ENCODE measurements around the gene SPRN. TPM values are rescaled to one million over a fixed set of nuclear protein-coding genes. Genes with fewer than 3 reads are reported as not detected.

SPRN gene
- total and polyA plus RNA-seq, 8 donors = 0.18 to 5.2 TPM; not detected in 6

DNA sequence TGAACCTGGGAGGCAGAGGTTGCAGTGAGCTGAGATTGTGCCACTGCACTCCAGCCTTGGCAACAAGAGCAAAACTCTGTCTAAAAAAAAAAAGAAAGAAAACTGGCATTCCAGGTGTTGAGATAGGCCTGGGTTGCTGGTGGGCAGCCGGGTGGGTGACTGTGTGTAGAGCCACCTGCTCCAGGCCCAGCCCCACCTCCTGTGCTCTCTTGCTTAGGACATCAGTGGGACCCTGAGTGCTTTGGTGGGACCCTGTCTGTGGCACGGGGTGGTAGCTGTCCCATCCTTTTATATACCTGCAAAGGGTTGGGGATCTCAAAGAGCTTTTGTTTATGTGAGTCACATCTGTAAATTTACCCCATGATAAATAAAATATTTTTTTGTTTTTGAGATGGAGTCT, 39.2 kb downstream of the SPRN start:
- TF ChIP-seq POLR2A (IDR thresholded peaks at IDR 0.05) (no peak), EP300 (IDR thresholded peaks at IDR 0.05) (no peak), POLR2AphosphoS5 (IDR thresholded peaks at IDR 0.05) (no peak)
- TF ChIP-seq, protein P1, sequence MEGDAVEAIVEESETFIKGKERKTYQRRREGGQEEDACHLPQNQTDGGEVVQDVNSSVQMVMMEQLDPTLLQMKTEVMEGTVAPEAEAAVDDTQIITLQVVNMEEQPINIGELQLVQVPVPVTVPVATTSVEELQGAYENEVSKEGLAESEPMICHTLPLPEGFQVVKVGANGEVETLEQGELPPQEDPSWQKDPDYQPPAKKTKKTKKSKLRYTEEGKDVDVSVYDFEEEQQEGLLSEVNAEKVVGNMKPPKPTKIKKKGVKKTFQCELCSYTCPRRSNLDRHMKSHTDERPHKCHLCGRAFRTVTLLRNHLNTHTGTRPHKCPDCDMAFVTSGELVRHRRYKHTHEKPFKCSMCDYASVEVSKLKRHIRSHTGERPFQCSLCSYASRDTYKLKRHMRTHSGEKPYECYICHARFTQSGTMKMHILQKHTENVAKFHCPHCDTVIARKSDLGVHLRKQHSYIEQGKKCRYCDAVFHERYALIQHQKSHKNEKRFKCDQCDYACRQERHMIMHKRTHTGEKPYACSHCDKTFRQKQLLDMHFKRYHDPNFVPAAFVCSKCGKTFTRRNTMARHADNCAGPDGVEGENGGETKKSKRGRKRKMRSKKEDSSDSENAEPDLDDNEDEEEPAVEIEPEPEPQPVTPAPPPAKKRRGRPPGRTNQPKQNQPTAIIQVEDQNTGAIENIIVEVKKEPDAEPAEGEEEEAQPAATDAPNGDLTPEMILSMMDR (IDR thresholded peaks at IDR 0.05) = no peak
- H3K27me3 ChIP-seq = no peaks in the 10 kb centered on the region
- H3K4me3 ChIP-seq = no peak overlapping the region
- peaks cover 0 to 16% (median 8%) of the 10 kb centered on the region in 4 donors for H3K4me1 ChIP-seq
- peaks cover 0 to 69% (median 47%) of the 10 kb centered on the region in 4 donors for H3K36me3 ChIP-seq
- no peaks in the 10 kb centered on the region for H3K9me3 ChIP-seq
- no peak for DNase-seq
- intact Hi-C loops (cut with DNase I; ENCODE audit: low total_unique reads) = no loop called here
- WGBS, 5 donors = 87 to 100% (median 92%) methylated on average over 2 of the region's 2 CpGs
- no peak overlapping the region for H3K27ac ChIP-seq

DNA sequence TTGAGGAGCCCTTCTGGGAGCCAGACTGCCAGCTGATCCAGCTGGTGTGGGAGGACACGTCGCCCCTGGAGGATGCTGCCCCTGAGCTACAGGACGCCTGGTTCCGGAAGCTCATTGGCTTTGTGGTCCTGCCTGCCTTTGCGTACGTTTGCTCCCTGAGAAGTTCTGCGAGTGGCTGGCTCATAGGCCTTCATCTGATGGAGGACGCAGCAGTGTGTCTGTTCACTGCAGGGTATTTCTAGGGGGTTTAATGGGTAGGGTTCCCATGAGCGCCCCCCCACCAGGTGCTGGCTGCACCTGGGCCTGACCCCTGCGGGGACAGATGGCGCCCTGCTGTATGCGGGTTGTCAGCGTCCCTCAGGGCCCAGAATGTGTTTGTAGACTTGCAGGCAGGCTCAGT, 40.4 kb downstream of the SPRN start:
- no peak for DNase-seq
- TF ChIP-seq, protein P1 (IDR thresholded peaks at IDR 0.05) = no peak
- TF ChIP-seq POLR2A (IDR thresholded peaks at IDR 0.05) = no peak

DNA sequence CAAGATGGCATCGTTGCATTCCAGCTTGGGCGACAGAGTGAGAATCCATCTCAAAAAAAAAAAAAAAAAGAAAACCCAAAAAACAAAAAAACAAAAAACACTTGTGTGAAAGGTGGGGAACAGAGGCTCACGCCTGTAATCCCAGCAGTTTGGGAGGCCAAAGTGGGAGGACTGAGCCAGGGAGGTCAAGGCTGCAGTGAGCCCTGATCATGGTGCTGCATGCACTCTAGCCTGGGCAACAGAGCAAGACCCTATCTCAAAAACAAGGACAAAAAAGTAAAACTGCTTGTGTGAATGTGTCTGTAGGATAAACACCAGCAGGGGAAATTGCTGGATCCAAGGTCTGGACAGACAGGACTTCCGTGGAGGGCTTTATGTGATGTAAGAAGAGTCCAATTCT, 40.9 kb downstream of the SPRN start:
- H3K4me3 ChIP-seq = no peak overlapping the region
- peaks cover 0 to 53% (median 37%) of the 10 kb centered on the region in 4 donors for H3K36me3 ChIP-seq
- no peaks in the 10 kb centered on the region for H3K9me3 ChIP-seq
- no peak overlapping the region for H3K27ac ChIP-seq
- H3K4me1 ChIP-seq = peaks cover 7 to 23% (median 19%) of the 10 kb centered on the region in 4 donors
- DNase-seq = no peak
- WGBS, 5 donors = 93 to 100% (median 95%) methylated on average over 4 of the region's 4 CpGs
- intact Hi-C loops (cut with DNase I; ENCODE audit: low total_unique reads) = no loop called here
- no peaks in the 10 kb centered on the region for H3K27me3 ChIP-seq
- TF ChIP-seq, protein P1 (IDR thresholded peaks at IDR 0.05) = no peak

More for the DNA sequence above, 40.4 kb downstream of the SPRN start:
- Histone ChIP-seq H3K9me3 (no peaks in the 10 kb centered on the region), H3K27me3 (no peaks in the 10 kb centered on the region), H3K4me3 (no peak overlapping the region), H3K36me3 (peaks cover 0 to 58% (median 39%) of the 10 kb centered on the region in 4 donors), H3K27ac (no peak overlapping the region), H3K4me1 (peaks cover 7 to 23% (median 18%) of the 10 kb centered on the region in 4 donors)
- 88 to 94% (median 93%) methylated on average over 3 to 13 of the region's 13 CpGs for WGBS, 5 donors
- intact Hi-C loops (cut with DNase I; ENCODE audit: low total_unique reads) = no loop called here

DNA sequence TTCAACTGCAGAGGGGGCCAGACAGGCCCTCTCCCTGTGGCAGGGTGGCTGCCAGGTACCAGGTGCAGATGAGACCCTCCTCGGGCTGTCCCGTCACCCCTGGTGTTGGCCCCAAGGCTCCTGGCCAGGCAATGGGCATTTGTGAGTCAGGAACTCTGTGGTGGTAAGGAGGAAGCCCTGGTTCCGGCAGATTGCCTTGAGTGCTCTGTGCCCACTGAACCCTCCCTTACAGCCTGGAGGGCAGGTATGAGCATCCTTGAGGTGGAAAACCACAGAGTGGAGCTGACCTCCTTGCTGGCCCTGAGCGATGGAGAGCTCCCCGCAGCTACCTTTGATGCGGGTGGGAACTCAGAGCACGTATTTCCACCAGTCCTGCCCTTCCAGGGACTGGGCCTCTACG, 43.4 kb downstream of the SPRN start:
- 86 to 100% (median 91%) methylated on average over 3 to 8 of the region's 8 CpGs for WGBS, 5 donors
- DNase-seq = no peak
- intact Hi-C loops (cut with DNase I; ENCODE audit: low total_unique reads) = no loop called here

More for the DNA sequence above, 43.4 kb downstream of the SPRN start:
- peaks cover 0 to 38% (median 31%) of the 10 kb centered on the region in 4 donors for H3K36me3 ChIP-seq
- no peaks in the 10 kb centered on the region for H3K9me3 ChIP-seq
- no peaks in the 10 kb centered on the region for H3K27me3 ChIP-seq
- no peak overlapping the region for H3K27ac ChIP-seq
- H3K4me3 ChIP-seq = no peak overlapping the region
- TF ChIP-seq, protein P1 (IDR thresholded peaks at IDR 0.05) = no peak
- TF ChIP-seq POLR2AphosphoS5 (IDR thresholded peaks at IDR 0.05) (no peak), EP300 (IDR thresholded peaks at IDR 0.05) (no peak), POLR2A (IDR thresholded peaks at IDR 0.05) (no peak)
- peaks cover 14 to 32% (median 30%) of the 10 kb centered on the region in 4 donors for H3K4me1 ChIP-seq

All from stomach (tissue), 9 donors.